ENCODE results near the gene PPP4R4. TPM values are rescaled to one million over a fixed set of nuclear protein-coding genes. Genes with fewer than 3 reads are reported as not detected.

Gene PPP4R4
- polyA plus RNA-seq, 3 donors, result 0.08 TPM; not detected in 2

DNA sequence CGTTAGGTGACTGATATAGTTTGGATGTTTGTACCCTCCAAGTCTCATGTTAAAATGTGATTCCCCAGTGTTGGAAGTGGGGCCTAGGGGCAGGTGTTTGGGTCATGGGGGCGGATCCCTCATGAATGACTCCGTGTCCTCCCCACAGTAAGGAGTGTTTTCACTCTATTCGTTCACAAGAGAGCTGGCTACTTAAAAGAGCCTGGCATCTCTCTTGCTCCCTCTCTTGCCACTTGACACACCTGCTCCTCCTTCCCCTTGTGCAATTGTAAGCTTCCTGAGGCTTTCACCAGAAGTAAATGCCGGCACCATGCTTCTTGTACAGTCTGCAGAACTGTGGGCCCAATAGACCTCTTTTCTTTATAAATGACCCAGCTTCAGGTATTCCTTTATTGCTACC, 47.3 kb upstream of the PPP4R4 start:
- peaks cover 5 to 12% (median 11%) of the 10 kb centered on the region in 3 donors for H3K27me3 Mint-ChIP-seq (ENCODE audit: low read depth in 3 of 3)
- Histone ChIP-seq H2AFZ (ENCODE audit: insufficient read depth, low read depth, low read length, poor library complexity, severe bottlenecking) (no peak overlapping the region), H3K4me3 (replicated peaks in 1 of 3; ENCODE audit: low read depth in 2 of 3, low read length in 3 of 3) (no peak overlapping the region), H3K9ac (ENCODE audit: insufficient read depth, low read length, poor library complexity, severe bottlenecking) (no peak overlapping the region), H3K9me3 (replicated peaks in 1 of 2; ENCODE audit: control insufficient read depth in 1 of 2, insufficient read depth in 1 of 2, low read length in 2 of 2) (no peaks in the 10 kb centered on the region), H3K36me3 (replicated peaks in 1 of 2; ENCODE audit: control insufficient read depth in 1 of 2, insufficient read depth in 2 of 2, low read length in 2 of 2) (peaks cover 13 to 15% of the 10 kb centered on the region in 2 donors), H3K27ac (ENCODE audit: low read depth in 1 of 2, low read length in 2 of 2) (no peak overlapping the region), H3K27me3 (ENCODE audit: control insufficient read depth in 2 of 2, insufficient read depth in 2 of 2, low read length in 2 of 2) (peaks cover 0 to 8% of the 10 kb centered on the region in 2 donors), H3K4me2 (replicated peaks; ENCODE audit: extremely low read depth, low read length, poor library complexity, severe bottlenecking) (no peak overlapping the region), H3K4me1 (ENCODE audit: control insufficient read depth in 1 of 2, insufficient read depth in 2 of 2, low read length in 2 of 2) (peaks cover 13 to 24% of the 10 kb centered on the region in 2 donors), H4K20me1 (ENCODE audit: insufficient read depth, low read length) (no peaks in the 10 kb centered on the region), H3K79me2 (ENCODE audit: insufficient read depth, low read length) (no peaks in the 10 kb centered on the region)
- no peak overlapping the region for H3K4me3 Mint-ChIP-seq
- peaks cover 0 to 6% (median 0%) of the 10 kb centered on the region in 7 donors for H3K9me3 Mint-ChIP-seq
- H3K4me1 Mint-ChIP-seq, result peaks cover 16% of the 10 kb centered on the region
- WGBS (ENCODE audit: insufficient coverage), result 97% methylated on average over 4 of the region's 5 CpGs
- DNase-seq, result no peak
- intact Hi-C loops (cut with micrococcal nuclease), result no loop called here
- peak overlapping the region in 3 of 7 donors; percentile 6 to 60 (median 23) for H3K27ac Mint-ChIP-seq
- TF ChIP-seq, protein P1, sequence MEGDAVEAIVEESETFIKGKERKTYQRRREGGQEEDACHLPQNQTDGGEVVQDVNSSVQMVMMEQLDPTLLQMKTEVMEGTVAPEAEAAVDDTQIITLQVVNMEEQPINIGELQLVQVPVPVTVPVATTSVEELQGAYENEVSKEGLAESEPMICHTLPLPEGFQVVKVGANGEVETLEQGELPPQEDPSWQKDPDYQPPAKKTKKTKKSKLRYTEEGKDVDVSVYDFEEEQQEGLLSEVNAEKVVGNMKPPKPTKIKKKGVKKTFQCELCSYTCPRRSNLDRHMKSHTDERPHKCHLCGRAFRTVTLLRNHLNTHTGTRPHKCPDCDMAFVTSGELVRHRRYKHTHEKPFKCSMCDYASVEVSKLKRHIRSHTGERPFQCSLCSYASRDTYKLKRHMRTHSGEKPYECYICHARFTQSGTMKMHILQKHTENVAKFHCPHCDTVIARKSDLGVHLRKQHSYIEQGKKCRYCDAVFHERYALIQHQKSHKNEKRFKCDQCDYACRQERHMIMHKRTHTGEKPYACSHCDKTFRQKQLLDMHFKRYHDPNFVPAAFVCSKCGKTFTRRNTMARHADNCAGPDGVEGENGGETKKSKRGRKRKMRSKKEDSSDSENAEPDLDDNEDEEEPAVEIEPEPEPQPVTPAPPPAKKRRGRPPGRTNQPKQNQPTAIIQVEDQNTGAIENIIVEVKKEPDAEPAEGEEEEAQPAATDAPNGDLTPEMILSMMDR (IDR thresholded peaks at IDR 0.05), result no peak
- peaks cover 6 to 14% of the 10 kb centered on the region in 2 donors for H3K36me3 Mint-ChIP-seq

GRCh38 chr14:94127330-94127729, 46.8 kb upstream of the PPP4R4 start:
- no peak for DNase-seq
- Mint-ChIP-seq H3K27ac (peak overlapping the region in 1 of 7 donors; percentile 6), H3K27me3 (ENCODE audit: low read depth in 3 of 3) (peaks cover 5 to 14% (median 11%) of the 10 kb centered on the region in 3 donors), H3K36me3 (peaks cover 6 to 14% of the 10 kb centered on the region in 2 donors), H3K4me1 (peaks cover 16% of the 10 kb centered on the region), H3K9me3 (peaks cover 0 to 6% (median 0%) of the 10 kb centered on the region in 7 donors), H3K4me3 (no peak overlapping the region)
- Histone ChIP-seq H3K9me3 (replicated peaks in 1 of 2; ENCODE audit: control insufficient read depth in 1 of 2, insufficient read depth in 1 of 2, low read length in 2 of 2) (no peaks in the 10 kb centered on the region), H3K36me3 (replicated peaks in 1 of 2; ENCODE audit: control insufficient read depth in 1 of 2, insufficient read depth in 2 of 2, low read length in 2 of 2) (peaks cover 13 to 15% of the 10 kb centered on the region in 2 donors), H4K20me1 (ENCODE audit: insufficient read depth, low read length) (no peaks in the 10 kb centered on the region), H3K9ac (ENCODE audit: insufficient read depth, low read length, poor library complexity, severe bottlenecking) (no peak overlapping the region), H3K4me1 (ENCODE audit: control insufficient read depth in 1 of 2, insufficient read depth in 2 of 2, low read length in 2 of 2) (peaks cover 13 to 24% of the 10 kb centered on the region in 2 donors), H3K4me2 (replicated peaks; ENCODE audit: extremely low read depth, low read length, poor library complexity, severe bottlenecking) (no peak overlapping the region), H3K27me3 (ENCODE audit: control insufficient read depth in 2 of 2, insufficient read depth in 2 of 2, low read length in 2 of 2) (peaks cover 0 to 8% of the 10 kb centered on the region in 2 donors), H3K27ac (ENCODE audit: low read depth in 1 of 2, low read length in 2 of 2) (no peak overlapping the region), H3K79me2 (ENCODE audit: insufficient read depth, low read length) (no peaks in the 10 kb centered on the region), H2AFZ (ENCODE audit: insufficient read depth, low read depth, low read length, poor library complexity, severe bottlenecking) (no peak overlapping the region), H3K4me3 (replicated peaks in 1 of 3; ENCODE audit: low read depth in 2 of 3, low read length in 3 of 3) (no peak overlapping the region)
- 100% methylated on average over 1 of the region's 6 CpGs for WGBS (ENCODE audit: insufficient coverage)
- TF ChIP-seq, protein P1 (IDR thresholded peaks at IDR 0.05), result no peak
- intact Hi-C loops (cut with micrococcal nuclease), result no loop called here

Data from CD14-positive monocyte (primary cell).